GM23248 (cell line): Measurements from ENCODE around the gene DMRTC1B.
"Not testable (repeated sequence)": the region's sequence is repeated elsewhere in the genome, so short reads cannot be mapped to it uniquely, and the experiment has no call there.

Experiments used
- EZH2 ChIP-seq: fragments of 200-600 bp; sonication (generic); IDR thresholded peaks from 2 replicates; pipeline ENCODE4 v1.6.1; 2018; ENCODE audit warnings: antibody characterized with exemption, mild to moderate bottlenecking; ENCODE audit not compliant: insufficient read depth, poor library complexity, severe bottlenecking
- EZH2phosphoT487 ChIP-seq: fragments of 200-600 bp; sonication (generic); IDR thresholded peaks from 2 replicates; pipeline ENCODE4 v1.6.1; 2018; ENCODE audit warnings: antibody characterized with exemption, moderate library complexity, mild to moderate bottlenecking, low read depth; ENCODE audit not compliant: insufficient read depth

- TF ChIP-seq EZH2, EZH2phosphoT487: not testable (repeated sequence)
Measured at GRCh38 chrX:72745546-72745945, 31.1 kb upstream of the DMRTC1B start.
